GM12878 (cell line): ENCODE data around the gene ARPC5L. TPM values are rescaled to one million over a fixed set of nuclear protein-coding genes. Genes with fewer than 3 reads are reported as not detected.

ENCODE experiments used
- BHLHE40 ChIP-seq, 2 experiments: fragments of 450-650 bp in 1 of 2; IDR thresholded peaks; 2 replicates each; pipeline ENCODE4 v1.6.1; 2011 to 2017; ENCODE audit warnings: low read depth in 2 of 2, borderline replicate concordance in 1 of 2, improper control_type of control experiment in 1 of 2, low read length in 1 of 2, mild to moderate bottlenecking in 1 of 2
- CBX3 ChIP-seq: fragments of 200-600 bp; sonication (generic); IDR thresholded peaks from 2 replicates; pipeline ENCODE4 v1.6.1; 2016; ENCODE audit warnings: low read depth, borderline replicate concordance
- CHD2 ChIP-seq: IDR thresholded peaks from 2 replicates; pipeline ENCODE4 v1.6.1; 2011; ENCODE audit warnings: low read depth, low read length, improper control_type of control experiment, borderline replicate concordance
- CHD4 ChIP-seq: fragments of 200-600 bp; sonication (generic); IDR thresholded peaks from 2 replicates; pipeline ENCODE4 v1.6.1; 2016; ENCODE audit warnings: mild to moderate bottlenecking
- CREB1 ChIP-seq: IDR thresholded peaks from 2 replicates; pipeline ENCODE4 v1.6.1; 2012; ENCODE audit warnings: low read depth, mild to moderate bottlenecking, inconsistent platforms
- FOXK2 ChIP-seq: fragments of 450-650 bp; IDR thresholded peaks from 2 replicates; pipeline ENCODE4 v1.6.1; 2017; ENCODE audit warnings: mild to moderate bottlenecking, moderate library complexity
- HCFC1 ChIP-seq: fragments of 150-350 bp; IDR thresholded peaks from 2 replicates; pipeline ENCODE4 v1.6.1; 2014; ENCODE audit warnings: low read length
- IRF4 ChIP-seq: IDR thresholded peaks from 2 replicates; pipeline ENCODE4 v1.6.1; 2011; ENCODE audit warnings: low read depth, low read length
- JUNB ChIP-seq: IDR thresholded peaks from 2 replicates; pipeline ENCODE4 v1.6.1; 2016; ENCODE audit warnings: antibody characterized with exemption, mild to moderate bottlenecking
- LARP7 ChIP-seq: fragments of 450-650 bp; IDR thresholded peaks from 2 replicates; pipeline ENCODE4 v1.6.1; 2017; ENCODE audit warnings: mild to moderate bottlenecking
- NBN ChIP-seq: fragments of 450-650 bp; IDR thresholded peaks from 2 replicates; pipeline ENCODE4 v1.6.1; 2016
- NFXL1 ChIP-seq: fragments of 450-650 bp; IDR thresholded peaks from 2 replicates; pipeline ENCODE4 v1.6.1; 2017; ENCODE audit warnings: antibody characterized with exemption, mild to moderate bottlenecking, borderline replicate concordance
- NR2C1 ChIP-seq: fragments of 450-650 bp; IDR thresholded peaks from 2 replicates; pipeline ENCODE4 v1.6.1; 2017; ENCODE audit warnings: antibody characterized with exemption, mild to moderate bottlenecking, moderate library complexity
- PBX3 ChIP-seq: IDR thresholded peaks from 2 replicates; pipeline ENCODE4 v1.6.1; 2011; ENCODE audit warnings: mild to moderate bottlenecking, low read depth, low read length, moderate library complexity; ENCODE audit not compliant: insufficient replicate concordance
- RAD21 ChIP-seq: IDR thresholded peaks from 2 replicates; pipeline ENCODE4 v1.6.1; 2011; ENCODE audit warnings: mild to moderate bottlenecking, low read depth, low read length, moderate library complexity; ENCODE audit not compliant: insufficient read depth
- RAD51 ChIP-seq: fragments of 450-650 bp; IDR thresholded peaks from 2 replicates; pipeline ENCODE4 v1.6.1; 2016; ENCODE audit warnings: moderate library complexity, mild to moderate bottlenecking, inconsistent platforms
- RELA ChIP-seq: fragments of 450-650 bp; IDR thresholded peaks from 2 replicates; pipeline ENCODE4 v1.8.0; 2014; ENCODE audit warnings: borderline replicate concordance; ENCODE audit not compliant: partially characterized antibody
- RUNX3 ChIP-seq: IDR thresholded peaks from 2 replicates; pipeline ENCODE4 v1.6.1; 2012; ENCODE audit warnings: low read length, inconsistent platforms
- SIN3A ChIP-seq: IDR thresholded peaks from 2 replicates; pipeline ENCODE4 v1.6.1; 2012; ENCODE audit warnings: low read depth, low read length, improper control_type of control experiment
- SREBF1 ChIP-seq: IDR thresholded peaks from 2 replicates; pipeline ENCODE4 v1.6.1; 2012; ENCODE audit warnings: mild to moderate bottlenecking, low read length
- TARDBP ChIP-seq: IDR thresholded peaks from 2 replicates; pipeline ENCODE4 v1.6.1; 2016; ENCODE audit warnings: borderline replicate concordance
- TCF12 ChIP-seq: IDR thresholded peaks from 2 replicates; pipeline ENCODE4 v1.6.1; 2011; ENCODE audit warnings: low read depth, mild to moderate bottlenecking, low read length
- USF1 ChIP-seq: IDR thresholded peaks from 2 replicates; pipeline ENCODE4 v1.6.1; 2011; ENCODE audit warnings: borderline replicate concordance, low read depth, mild to moderate bottlenecking, moderate library complexity, mixed read lengths, low read length; ENCODE audit not compliant: insufficient read depth; ENCODE audit errors: extremely low read length
- YY1 ChIP-seq: IDR thresholded peaks from 2 replicates; pipeline ENCODE4 v1.6.1; 2011; ENCODE audit warnings: low read depth, mild to moderate bottlenecking, low read length
- ZNF217 ChIP-seq: fragments of 450-650 bp; IDR thresholded peaks from 2 replicates; pipeline ENCODE4 v1.6.1; 2017; ENCODE audit warnings: antibody characterized with exemption, mild to moderate bottlenecking
- ZNF274 ChIP-seq: IDR thresholded peaks from one replicate; pipeline ENCODE4 v1.8.0; 2011; ENCODE audit not compliant: insufficient read length, insufficient read depth
- polyA plus RNA-seq, 11 experiments: library from polyadenylated mRNA; depleted of rRNA in 4 of 11; unstranded in 6 of 11; stranded (reverse) in 5 of 11; fragments of >200 nt; fragmentation: Nextera tagmentation in 4 of 11; fragmentation: Illumina TruSeq in 1 of 11; extraction: Ambion mirVana in 4 of 11; extraction: Trizol in 1 of 11; gene quantifications; 1 replicate in 1 of 11; 2 replicates in 10 of 11; pipeline versions ENCODE4 v1.2.1 to v1.2.3, GENCODE V29; 2011 to 2016; ENCODE audit warnings: inconsistent platforms in 2 of 11, missing spikeins in 2 of 11, low read depth in 1 of 11
- total RNA-seq, 4 experiments: library from RNA; depleted of rRNA in 3 of 4; stranded (reverse); fragments of >200 nt in 3 of 4; fragmentation: Illumina TruSeq in 1 of 4; extraction: Trizol in 1 of 4; gene quantifications; 2 replicates each; pipeline versions ENCODE4 v1.2.1 to v1.2.3, GENCODE V29; 2013 to 2021
- TF ChIP-seq, protein P1 (sequence below): fragments of 450-650 bp; IDR thresholded peaks from 2 replicates; pipeline ENCODE4 v1.6.1; 2017; ENCODE audit warnings: borderline replicate concordance
- TF ChIP-seq, protein P2 (sequence below): IDR thresholded peaks from 2 replicates; pipeline ENCODE4 v1.6.1; 2012; ENCODE audit warnings: low read depth, low read length, improper control_type of control experiment

ARPC5L gene
- total and polyA plus RNA-seq, 10 of the 15 experiments (the other 5 are each of a cell fraction or from before 2014, with no cell fraction given) = 42.3 to 207 (median 104) TPM

DNA sequence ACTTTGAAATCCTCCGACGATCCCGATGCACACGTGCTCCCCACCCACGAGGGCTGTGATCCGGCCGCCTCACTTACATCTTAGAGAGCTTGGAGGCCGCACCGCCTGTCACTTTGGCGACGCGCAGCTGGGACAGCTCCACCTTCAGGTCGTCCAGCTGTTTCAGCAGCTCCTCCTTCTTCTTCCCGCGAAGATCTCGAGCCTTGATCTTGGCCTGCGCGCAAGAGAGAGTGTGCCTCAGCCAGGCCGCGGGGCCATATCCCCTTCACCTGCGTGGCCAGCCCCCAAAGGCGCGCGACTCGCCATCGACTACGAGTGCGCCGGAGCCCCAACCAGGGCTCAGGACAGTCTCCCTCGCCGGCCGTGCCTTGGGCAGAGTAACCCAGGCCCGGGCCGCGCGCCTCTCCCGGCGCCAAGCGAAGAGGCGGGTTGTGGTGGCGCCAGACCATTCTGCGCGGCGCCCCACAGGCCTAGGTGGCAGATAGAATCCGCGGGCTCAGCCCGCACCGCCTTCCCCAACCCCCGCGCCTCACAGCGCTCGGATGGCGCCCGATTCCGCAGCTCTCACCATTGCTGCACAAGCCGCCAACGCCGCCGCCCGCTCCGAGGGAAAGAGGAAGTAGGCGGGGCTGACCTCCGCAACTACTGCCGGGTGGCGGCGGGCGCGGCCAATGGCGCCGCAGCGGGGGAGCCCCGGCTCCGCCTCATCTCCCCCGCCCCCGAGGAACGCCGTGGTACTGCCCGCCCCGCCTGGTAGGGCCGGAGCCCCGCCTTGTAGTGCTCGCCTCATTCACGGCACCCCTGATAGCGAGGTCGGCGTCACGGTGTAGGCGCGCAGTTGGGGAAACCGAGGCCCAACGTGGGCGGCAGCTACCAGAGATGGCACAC is at the start of gene ARPC5L, which contains the start of gene RPL35 (continued):
- TF ChIP-seq USF1 (peak; percentile 24), RAD51 (no peak), SIN3A (peak; percentile 78; the same call in 1 of the 2 replicates), ZNF217 (no peak; the same call in 1 of the 2 replicates), PBX3 (peak; percentile 21), NR2C1 (peak; percentile 99), HCFC1 (peak; percentile 71), YY1 (peak; percentile 89), CHD2 (peak; percentile 67; the same call in 1 of the 2 replicates), NFXL1 (no peak), CHD4 (no peak), RUNX3 (no peak), TARDBP (peak; percentile 25; the same call in 1 of the 2 replicates), RAD21 (no peak), FOXK2 (peak; percentile 95), RELA (peak; percentile 71), LARP7 (peak; percentile 96), ZNF274 (no peak), CREB1 (no peak), BHLHE40 (IDR thresholded peaks at IDR 0.05; ENCODE audit: borderline replicate concordance in 1 of 2, low read depth in 2 of 2, low read length in 1 of 2) (peak; percentile 96 to 97), IRF4 (no peak), CBX3 (no peak), JUNB (no peak), NBN (no peak), TCF12 (peak; percentile 78; the same call in 1 of the 2 replicates), SREBF1 (peak; percentile 93)
- TF ChIP-seq, protein P1, sequence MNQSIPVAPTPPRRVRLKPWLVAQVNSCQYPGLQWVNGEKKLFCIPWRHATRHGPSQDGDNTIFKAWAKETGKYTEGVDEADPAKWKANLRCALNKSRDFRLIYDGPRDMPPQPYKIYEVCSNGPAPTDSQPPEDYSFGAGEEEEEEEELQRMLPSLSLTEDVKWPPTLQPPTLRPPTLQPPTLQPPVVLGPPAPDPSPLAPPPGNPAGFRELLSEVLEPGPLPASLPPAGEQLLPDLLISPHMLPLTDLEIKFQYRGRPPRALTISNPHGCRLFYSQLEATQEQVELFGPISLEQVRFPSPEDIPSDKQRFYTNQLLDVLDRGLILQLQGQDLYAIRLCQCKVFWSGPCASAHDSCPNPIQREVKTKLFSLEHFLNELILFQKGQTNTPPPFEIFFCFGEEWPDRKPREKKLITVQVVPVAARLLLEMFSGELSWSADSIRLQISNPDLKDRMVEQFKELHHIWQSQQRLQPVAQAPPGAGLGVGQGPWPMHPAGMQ = no peak
- TF ChIP-seq, protein P2, sequence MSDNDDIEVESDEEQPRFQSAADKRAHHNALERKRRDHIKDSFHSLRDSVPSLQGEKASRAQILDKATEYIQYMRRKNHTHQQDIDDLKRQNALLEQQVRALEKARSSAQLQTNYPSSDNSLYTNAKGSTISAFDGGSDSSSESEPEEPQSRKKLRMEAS = no peak; the same call in 1 of the 2 replicates
